ENCODE measurements around the gene RSAD2. TPM values are rescaled to one million over a fixed set of nuclear protein-coding genes. Genes with fewer than 3 reads are reported as not detected.

RSAD2 gene
- total RNA-seq, 1 donor from 2014 or later, result 9.5 TPM

GRCh38 chr2:6913415-6914157, 36.0 kb downstream of the RSAD2 start:
- peaks cover 8% of the 10 kb centered on the region for H3K4me1 Mint-ChIP-seq (ENCODE audit: low read depth, unreplicated experiment)
- no peak overlapping the region for H3K4me2 ChIP-seq (ENCODE audit: low read length)
- no peaks in the 10 kb centered on the region for H3K27me3 ChIP-seq (ENCODE audit: insufficient read depth, low read length)
- no peak overlapping the region for H3K27ac ChIP-seq (ENCODE audit: low read depth, low read length)
- H3K4me3 Mint-ChIP-seq (ENCODE audit: unreplicated experiment), result no peak overlapping the region
- H3K36me3 Mint-ChIP-seq (ENCODE audit: low read depth, unreplicated experiment), result peaks cover 2% of the 10 kb centered on the region
- H4K20me1 ChIP-seq (ENCODE audit: insufficient read depth, low read length), result no peaks in the 10 kb centered on the region
- no peaks in the 10 kb centered on the region for H3K36me3 ChIP-seq (ENCODE audit: insufficient read depth, low read length)
- peaks cover 3% of the 10 kb centered on the region for H3K9me3 Mint-ChIP-seq (ENCODE audit: unreplicated experiment)
- TF ChIP-seq CTCF (IDR thresholded peaks at IDR 0.05; ENCODE audit: insufficient read depth, low read depth, low read length) (no peak), EZH2 (IDR thresholded peaks at IDR 0.05; ENCODE audit: insufficient read depth, low read length) (no peak)
- H3K9me3 ChIP-seq (ENCODE audit: insufficient read depth, low read depth, low read length), result no peaks in the 10 kb centered on the region
- H3K27ac Mint-ChIP-seq (ENCODE audit: unreplicated experiment), result no peak overlapping the region
- no peaks in the 10 kb centered on the region for H3K27me3 Mint-ChIP-seq (ENCODE audit: low read depth, unreplicated experiment)
- no peaks in the 10 kb centered on the region for H3K79me2 ChIP-seq (ENCODE audit: insufficient read depth, low read length)
- no peak overlapping the region for H2AFZ ChIP-seq (ENCODE audit: low read depth, low read length)
- FAIRE-seq (no peak), DNase-seq (ENCODE audit: low read depth) (no peak)
- H3K4me3 ChIP-seq (ENCODE audit: insufficient read depth, low read depth, low read length), result no peak overlapping the region
- no peak overlapping the region for H3K9ac ChIP-seq (ENCODE audit: low read length)
- peaks cover 3% of the 10 kb centered on the region for H3K4me1 ChIP-seq (ENCODE audit: insufficient read depth, low read length)

GRCh38 chr2:6914828-6915227, 37.3 kb downstream of the RSAD2 start:
- no peak for TF ChIP-seq CTCF (IDR thresholded peaks at IDR 0.05; ENCODE audit: insufficient read depth, low read depth, low read length)
- TF ChIP-seq EZH2 (IDR thresholded peaks at IDR 0.05; ENCODE audit: insufficient read depth, low read length), result no peak
- no peak overlapping the region for H3K4me3 Mint-ChIP-seq (ENCODE audit: unreplicated experiment)
- DNase-seq (ENCODE audit: low read depth) (peak; percentile 31), FAIRE-seq (no peak)
- no peak overlapping the region for H3K9ac ChIP-seq (ENCODE audit: low read length)
- no peak overlapping the region for H3K4me2 ChIP-seq (ENCODE audit: low read length)
- H3K27ac Mint-ChIP-seq (ENCODE audit: unreplicated experiment), result no peak overlapping the region
- H3K27me3 Mint-ChIP-seq (ENCODE audit: low read depth, unreplicated experiment), result no peaks in the 10 kb centered on the region
- H3K27ac ChIP-seq (ENCODE audit: low read depth, low read length), result no peak overlapping the region
- peaks cover 9% of the 10 kb centered on the region for H3K4me1 Mint-ChIP-seq (ENCODE audit: low read depth, unreplicated experiment)
- no peaks in the 10 kb centered on the region for H3K27me3 ChIP-seq (ENCODE audit: insufficient read depth, low read length)
- peaks cover 11% of the 10 kb centered on the region for H4K20me1 ChIP-seq (ENCODE audit: insufficient read depth, low read length)
- H3K4me1 ChIP-seq (ENCODE audit: insufficient read depth, low read length), result peaks cover 3% of the 10 kb centered on the region
- H3K79me2 ChIP-seq (ENCODE audit: insufficient read depth, low read length), result no peaks in the 10 kb centered on the region
- peaks cover 2% of the 10 kb centered on the region for H3K36me3 Mint-ChIP-seq (ENCODE audit: low read depth, unreplicated experiment)
- H3K9me3 ChIP-seq (ENCODE audit: insufficient read depth, low read depth, low read length), result peaks cover 2% of the 10 kb centered on the region
- no peaks in the 10 kb centered on the region for H3K36me3 ChIP-seq (ENCODE audit: insufficient read depth, low read length)
- H2AFZ ChIP-seq (ENCODE audit: low read depth, low read length), result no peak overlapping the region
- H3K4me3 ChIP-seq (ENCODE audit: insufficient read depth, low read depth, low read length), result no peak overlapping the region
- H3K9me3 Mint-ChIP-seq (ENCODE audit: unreplicated experiment), result peaks cover 3% of the 10 kb centered on the region

GRCh38 chr2:6915399-6915798, 37.8 kb downstream of the RSAD2 start:
- Histone ChIP-seq H3K4me3 (ENCODE audit: insufficient read depth, low read depth, low read length) (no peak overlapping the region), H3K79me2 (ENCODE audit: insufficient read depth, low read length) (no peaks in the 10 kb centered on the region), H3K27ac (ENCODE audit: low read depth, low read length) (no peak overlapping the region), H3K36me3 (ENCODE audit: insufficient read depth, low read length) (no peaks in the 10 kb centered on the region), H3K4me1 (ENCODE audit: insufficient read depth, low read length) (peaks cover 3% of the 10 kb centered on the region), H3K4me2 (ENCODE audit: low read length) (no peak overlapping the region), H3K9ac (ENCODE audit: low read length) (no peak overlapping the region), H4K20me1 (ENCODE audit: insufficient read depth, low read length) (peaks cover 15% of the 10 kb centered on the region), H3K9me3 (ENCODE audit: insufficient read depth, low read depth, low read length) (peaks cover 2% of the 10 kb centered on the region), H3K27me3 (ENCODE audit: insufficient read depth, low read length) (no peaks in the 10 kb centered on the region), H2AFZ (ENCODE audit: low read depth, low read length) (no peak overlapping the region)
- H3K27ac Mint-ChIP-seq (ENCODE audit: unreplicated experiment), result no peak overlapping the region
- peaks cover 3% of the 10 kb centered on the region for H3K9me3 Mint-ChIP-seq (ENCODE audit: unreplicated experiment)
- no peaks in the 10 kb centered on the region for H3K27me3 Mint-ChIP-seq (ENCODE audit: low read depth, unreplicated experiment)
- DNase-seq (ENCODE audit: low read depth) (no peak), FAIRE-seq (no peak)
- peaks cover 2% of the 10 kb centered on the region for H3K36me3 Mint-ChIP-seq (ENCODE audit: low read depth, unreplicated experiment)
- H3K4me3 Mint-ChIP-seq (ENCODE audit: unreplicated experiment), result no peak overlapping the region
- peaks cover 9% of the 10 kb centered on the region for H3K4me1 Mint-ChIP-seq (ENCODE audit: low read depth, unreplicated experiment)
- no peak for TF ChIP-seq EZH2 (IDR thresholded peaks at IDR 0.05; ENCODE audit: insufficient read depth, low read length)
- TF ChIP-seq CTCF (IDR thresholded peaks at IDR 0.05; ENCODE audit: insufficient read depth, low read depth, low read length), result no peak

All from astrocyte (in vitro differentiated cells and primary cell).